Measurements from ENCODE around the gene RNLS.

The RNLS gene

DNA sequence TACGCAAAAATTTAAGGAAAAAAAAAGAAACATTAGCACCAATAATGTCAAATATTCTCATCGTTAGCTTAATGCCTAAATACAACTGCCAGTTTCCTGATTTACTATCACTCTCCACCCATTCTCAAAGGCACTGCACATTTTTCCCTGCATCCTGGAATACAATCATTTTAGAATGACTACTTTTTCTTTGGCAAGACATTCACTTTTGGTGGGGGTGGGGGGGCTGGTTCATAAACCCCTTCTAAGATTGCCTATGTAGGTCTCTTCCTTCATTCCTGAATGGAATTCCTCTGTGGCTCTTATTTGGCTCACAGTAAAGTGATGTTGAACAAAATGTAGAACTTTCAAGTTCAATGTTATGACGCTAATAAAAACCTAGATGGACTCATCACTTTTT lies 74.3 kb downstream of the RNLS start:
- TF ChIP-seq, protein P1, sequence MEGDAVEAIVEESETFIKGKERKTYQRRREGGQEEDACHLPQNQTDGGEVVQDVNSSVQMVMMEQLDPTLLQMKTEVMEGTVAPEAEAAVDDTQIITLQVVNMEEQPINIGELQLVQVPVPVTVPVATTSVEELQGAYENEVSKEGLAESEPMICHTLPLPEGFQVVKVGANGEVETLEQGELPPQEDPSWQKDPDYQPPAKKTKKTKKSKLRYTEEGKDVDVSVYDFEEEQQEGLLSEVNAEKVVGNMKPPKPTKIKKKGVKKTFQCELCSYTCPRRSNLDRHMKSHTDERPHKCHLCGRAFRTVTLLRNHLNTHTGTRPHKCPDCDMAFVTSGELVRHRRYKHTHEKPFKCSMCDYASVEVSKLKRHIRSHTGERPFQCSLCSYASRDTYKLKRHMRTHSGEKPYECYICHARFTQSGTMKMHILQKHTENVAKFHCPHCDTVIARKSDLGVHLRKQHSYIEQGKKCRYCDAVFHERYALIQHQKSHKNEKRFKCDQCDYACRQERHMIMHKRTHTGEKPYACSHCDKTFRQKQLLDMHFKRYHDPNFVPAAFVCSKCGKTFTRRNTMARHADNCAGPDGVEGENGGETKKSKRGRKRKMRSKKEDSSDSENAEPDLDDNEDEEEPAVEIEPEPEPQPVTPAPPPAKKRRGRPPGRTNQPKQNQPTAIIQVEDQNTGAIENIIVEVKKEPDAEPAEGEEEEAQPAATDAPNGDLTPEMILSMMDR (IDR thresholded peaks at IDR 0.05; ENCODE audit: insufficient read depth, missing control alignments), result no peak
- no peak for FAIRE-seq
- DNase-seq (ENCODE audit: insufficient read length, low spot score), result no peak

DNA sequence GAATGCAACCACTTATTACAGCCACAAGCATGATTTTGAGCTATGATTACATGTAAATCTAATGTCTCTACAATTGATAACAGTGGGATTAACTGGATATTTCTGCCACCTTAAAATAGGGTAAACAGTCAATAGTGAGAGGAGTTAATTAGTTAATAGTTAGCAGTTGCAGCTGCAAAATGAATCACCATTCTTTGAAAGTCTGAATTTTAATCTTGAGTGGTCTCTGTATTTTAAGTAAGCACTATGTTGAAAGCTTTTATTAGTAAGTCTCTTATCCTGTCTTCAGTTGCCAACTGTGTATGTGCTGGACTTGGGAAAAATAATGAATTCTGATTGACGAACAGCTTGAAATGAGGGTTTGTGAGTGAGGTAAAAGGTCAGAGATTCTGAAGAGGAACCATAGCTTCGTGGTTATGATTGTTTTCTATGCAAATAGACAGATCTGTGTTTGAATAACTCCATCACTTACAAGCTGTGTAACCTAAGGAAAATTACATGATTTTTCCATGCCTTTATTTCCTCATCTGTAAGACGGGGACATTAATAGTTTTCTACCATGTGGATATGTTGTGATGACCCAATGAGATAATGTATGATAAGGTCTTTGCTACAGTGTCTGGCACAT lies 75.2 kb downstream of the RNLS start:
- no peak for FAIRE-seq

DNA sequence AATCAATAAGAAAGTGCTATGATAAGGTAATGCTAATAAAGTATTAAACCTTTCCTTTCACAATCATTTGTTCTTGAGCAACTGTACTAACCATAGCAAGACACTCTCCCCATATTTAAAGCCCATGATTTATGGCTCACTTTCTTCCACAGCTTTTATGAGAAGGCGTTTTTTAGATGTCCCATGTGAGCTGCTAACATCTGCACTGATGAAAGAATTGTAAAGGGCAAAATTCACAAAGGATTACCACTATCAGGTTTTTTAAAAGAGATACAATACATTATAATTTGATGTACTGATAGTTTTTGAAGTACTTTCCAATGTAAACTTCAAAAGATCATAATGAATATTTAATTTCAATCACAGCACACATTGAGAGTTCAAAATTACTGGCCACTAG lies 75.7 kb downstream of the RNLS start:
- TF ChIP-seq, protein P1 (IDR thresholded peaks at IDR 0.05; ENCODE audit: insufficient read depth, missing control alignments), result no peak
- DNase-seq (ENCODE audit: insufficient read length, low spot score) (no peak), FAIRE-seq (no peak)

More for the DNA sequence above, 75.2 kb downstream of the RNLS start:
- TF ChIP-seq, protein P1 (IDR thresholded peaks at IDR 0.05; ENCODE audit: insufficient read depth, missing control alignments), result no peak
- DNase-seq (ENCODE audit: insufficient read length, low spot score), result no peak

DNA sequence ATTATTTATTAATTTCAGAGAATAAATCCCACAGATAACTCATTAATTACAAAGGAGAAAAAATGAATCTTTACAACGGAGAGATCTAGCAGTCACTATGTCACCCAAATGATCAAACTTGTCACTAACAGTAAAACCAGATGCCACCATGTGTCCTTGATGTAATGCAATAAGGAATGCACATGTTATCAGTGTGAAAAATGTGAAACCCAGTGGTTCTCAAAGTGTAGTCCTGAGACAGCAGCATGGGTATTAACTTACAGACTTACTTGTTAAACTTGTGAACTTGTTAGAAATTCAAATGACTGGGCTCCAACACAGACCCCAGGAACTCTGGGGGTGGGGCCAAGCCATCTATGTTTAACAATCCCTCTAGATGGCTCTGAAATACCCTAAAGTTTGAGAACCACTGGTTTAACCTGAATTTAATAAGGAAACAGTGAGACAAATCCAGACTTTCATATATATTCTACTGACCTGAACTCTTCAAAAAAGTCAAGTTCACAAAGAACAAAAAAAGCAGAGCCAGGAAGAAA lies 77.4 kb downstream of the RNLS start:
- DNase-seq (ENCODE audit: insufficient read length, low spot score), result no peak
- TF ChIP-seq, protein P1 (IDR thresholded peaks at IDR 0.05; ENCODE audit: insufficient read depth, missing control alignments), result no peak
- no peak for FAIRE-seq

DNA sequence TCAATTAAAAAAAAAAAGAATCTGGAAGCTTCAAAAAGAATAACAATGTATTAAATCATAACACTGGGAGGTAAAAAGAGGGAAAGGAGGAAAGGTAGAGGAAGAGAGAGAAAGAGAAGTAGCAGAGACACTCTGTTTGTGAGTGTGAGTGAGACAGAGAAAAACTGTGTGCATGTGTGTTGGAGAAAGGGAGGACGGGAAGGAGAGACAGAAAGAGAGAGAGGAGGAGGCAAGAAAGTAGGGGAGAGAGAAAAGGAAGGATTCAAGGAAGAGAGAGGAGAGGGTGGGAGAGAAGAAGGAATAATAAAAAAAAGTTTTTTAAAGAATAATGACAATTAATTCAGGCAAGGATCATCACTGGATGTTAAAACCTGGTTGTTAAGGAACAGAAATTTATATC lies 77.9 kb downstream of the RNLS start:
- DNase-seq (ENCODE audit: insufficient read length, low spot score) (no peak), FAIRE-seq (no peak)
- TF ChIP-seq, protein P1 (IDR thresholded peaks at IDR 0.05; ENCODE audit: insufficient read depth, missing control alignments), result no peak

DNA sequence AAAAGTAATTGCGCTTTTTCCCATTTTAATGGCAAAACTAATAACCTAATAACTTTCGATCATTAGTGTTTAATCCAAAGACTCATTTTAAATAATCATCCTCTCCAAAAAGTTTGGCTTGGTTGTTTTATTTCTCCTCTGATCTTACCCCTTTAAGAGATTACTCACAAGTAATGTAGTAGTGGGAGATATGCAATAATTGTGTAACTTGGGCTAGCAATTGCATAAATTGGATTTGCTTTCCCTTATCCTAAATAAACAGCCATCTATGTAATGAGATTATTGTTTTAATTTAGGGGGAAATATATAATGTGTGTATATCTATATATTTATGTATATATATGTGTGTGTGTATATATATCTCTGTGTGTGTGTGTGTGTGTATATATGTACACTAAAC lies 82.5 kb downstream of the RNLS start:
- no peak for FAIRE-seq

More for the DNA sequence above, 82.5 kb downstream of the RNLS start:
- no peak for DNase-seq (ENCODE audit: insufficient read length, low spot score)
- TF ChIP-seq, protein P1 (IDR thresholded peaks at IDR 0.05; ENCODE audit: insufficient read depth, missing control alignments), result no peak
